Panc1 (cell line): ENCODE measurements around the gene KRTAP22-2. TPM values are rescaled to one million over a fixed set of nuclear protein-coding genes. Genes with fewer than 3 reads are reported as not detected.

Experiments
- ATAC-seq: fragments of 200-7000 bp; cut with Tn5 transposase; 2 replicates; pipeline ENCODE4 v1.9.1; 2020; ENCODE audit warnings: mild to moderate bottlenecking, moderate library complexity
- BruUV-seq: library from RNA; stranded (reverse); fragments of 400-500 nt; replicated peaks from 2 replicates; lab custom pipeline; 2021; lab: Mats Ljungman, UMichigan
- CTCF ChIA-PET: fragments of 300-600 bp; sonication (Branson Sonifier 250); formaldehyde crosslinking; loops from one replicate; lab custom pipeline; 2022; ENCODE audit warnings: antibody characterized with exemption; lab: Charles Lee
- POLR2A ChIA-PET: fragments of 300-600 bp; sonication (Branson Sonifier 250); formaldehyde crosslinking; loops from one replicate; lab custom pipeline; 2022; ENCODE audit warnings: antibody characterized with exemption; lab: Charles Lee
- DNase-seq: peaks from one replicate; pipeline ENCODE4 v3.0.0-alpha.2; 2010; ENCODE audit warnings: low read depth, low spot score
- H3K27ac ChIP-seq: 2 replicates; pipeline ENCODE4 v1.5.1; 2011; ENCODE audit warnings: mild to moderate bottlenecking, low read length, inconsistent platforms
- H3K27me3 ChIP-seq: fragments of 200-500 bp; sonication (Bioruptor generic); 2 replicates; pipeline ENCODE4 v1.6.0; 2014; ENCODE audit warnings: low read length, inconsistent platforms; ENCODE audit not compliant: control insufficient read depth, insufficient read depth
- H3K36me3 ChIP-seq: fragments of 200-500 bp; sonication (Bioruptor generic); 2 replicates; pipeline ENCODE4 v1.5.1; 2014; ENCODE audit warnings: inconsistent platforms, mild to moderate bottlenecking, low read length, moderate library complexity; ENCODE audit not compliant: control insufficient read depth, insufficient read depth
- H3K4me1 ChIP-seq: 2 replicates; pipeline ENCODE4 v1.5.1; 2011; ENCODE audit warnings: inconsistent platforms, mild to moderate bottlenecking, low read length, moderate library complexity; ENCODE audit not compliant: control insufficient read depth, insufficient read depth
- H3K4me3 ChIP-seq, 2 experiments: 2 replicates each; pipeline ENCODE4 v1.5.1; 2011 to 2012; ENCODE audit warnings: low read depth in 2 of 2, low read length in 2 of 2, mild to moderate bottlenecking in 2 of 2, inconsistent platforms in 1 of 2, moderate library complexity in 1 of 2
- H3K9me3 ChIP-seq: fragments of 200-500 bp; sonication (Bioruptor generic); 2 replicates; pipeline ENCODE4 v1.5.1; 2014; ENCODE audit warnings: low read depth, mild to moderate bottlenecking, inconsistent platforms, low read length, moderate library complexity; ENCODE audit not compliant: control insufficient read depth, insufficient read depth
- POLR2AphosphoS5 ChIP-seq: IDR thresholded peaks from 2 replicates; pipeline ENCODE4 v1.6.1; 2012; ENCODE audit warnings: mild to moderate bottlenecking, low read depth, low read length, moderate library complexity
- REST ChIP-seq, 2 experiments: IDR thresholded peaks; 2 replicates each; pipeline ENCODE4 v1.6.1; 2011 to 2012; ENCODE audit warnings: low read depth in 2 of 2, control low read depth in 1 of 2, low read length in 1 of 2, mild to moderate bottlenecking in 1 of 2, moderate library complexity in 1 of 2; ENCODE audit not compliant: insufficient read depth in 1 of 2
- SIN3A ChIP-seq: IDR thresholded peaks from 2 replicates; pipeline ENCODE4 v1.6.1; 2012; ENCODE audit warnings: low read depth, mild to moderate bottlenecking, low read length, moderate library complexity, borderline replicate concordance; ENCODE audit not compliant: insufficient read depth
- TCF7L2 ChIP-seq: IDR thresholded peaks from 2 replicates; pipeline ENCODE4 v1.6.1; 2011; ENCODE audit warnings: mild to moderate bottlenecking, low read depth, low read length, inconsistent platforms
- in situ Hi-C: cut with HindIII; loops from 2 replicates; pipeline ENCODE4 v1.10.0; 2016; ENCODE audit warnings: low sequenced_read_pairs, low pct_unique_long_range_greater_than_20kb
- intact Hi-C: fragments of 100-400 bp; cut with micrococcal nuclease; formaldehyde crosslinking; loops from one replicate; pipeline ENCODE4 v1.10.0; 2022; ENCODE audit not compliant: unreplicated experiment
- total RNA-seq: library from RNA; stranded (reverse); gene quantifications from one replicate; pipeline ENCODE4 v1.2.1, GENCODE V29; 2021; ENCODE audit not compliant: unreplicated experiment
- TF ChIP-seq, protein P1 (sequence below): fragments of 450-650 bp; IDR thresholded peaks from 2 replicates; pipeline ENCODE4 v1.5.1; 2017; ENCODE audit warnings: mild to moderate bottlenecking

KRTAP22-2 gene
- total RNA-seq, 1 experiment from 2014 or later = not detected

- POLR2A ChIA-PET = no interaction called here
- CTCF ChIA-PET = no interaction called here
- H3K4me3 ChIP-seq = no peak overlapping the region
- no peaks in the 10 kb centered on the region for H3K27me3 ChIP-seq
- intact Hi-C loops = no loop called here
- H3K36me3 ChIP-seq = no peaks in the 10 kb centered on the region
- H3K27ac ChIP-seq = no peak overlapping the region
- in situ Hi-C loops = no loop called here
- TF ChIP-seq SIN3A = no peak
- TF ChIP-seq TCF7L2 = no peak
- TF ChIP-seq, protein P1, sequence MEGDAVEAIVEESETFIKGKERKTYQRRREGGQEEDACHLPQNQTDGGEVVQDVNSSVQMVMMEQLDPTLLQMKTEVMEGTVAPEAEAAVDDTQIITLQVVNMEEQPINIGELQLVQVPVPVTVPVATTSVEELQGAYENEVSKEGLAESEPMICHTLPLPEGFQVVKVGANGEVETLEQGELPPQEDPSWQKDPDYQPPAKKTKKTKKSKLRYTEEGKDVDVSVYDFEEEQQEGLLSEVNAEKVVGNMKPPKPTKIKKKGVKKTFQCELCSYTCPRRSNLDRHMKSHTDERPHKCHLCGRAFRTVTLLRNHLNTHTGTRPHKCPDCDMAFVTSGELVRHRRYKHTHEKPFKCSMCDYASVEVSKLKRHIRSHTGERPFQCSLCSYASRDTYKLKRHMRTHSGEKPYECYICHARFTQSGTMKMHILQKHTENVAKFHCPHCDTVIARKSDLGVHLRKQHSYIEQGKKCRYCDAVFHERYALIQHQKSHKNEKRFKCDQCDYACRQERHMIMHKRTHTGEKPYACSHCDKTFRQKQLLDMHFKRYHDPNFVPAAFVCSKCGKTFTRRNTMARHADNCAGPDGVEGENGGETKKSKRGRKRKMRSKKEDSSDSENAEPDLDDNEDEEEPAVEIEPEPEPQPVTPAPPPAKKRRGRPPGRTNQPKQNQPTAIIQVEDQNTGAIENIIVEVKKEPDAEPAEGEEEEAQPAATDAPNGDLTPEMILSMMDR = no peak
- TF ChIP-seq POLR2AphosphoS5 = no peak
- H3K9me3 ChIP-seq = no peaks in the 10 kb centered on the region
- ATAC-seq (no peak), DNase-seq (no peak)
- H3K4me1 ChIP-seq = no peaks in the 10 kb centered on the region
- no TSS peak for BruUV-seq
These were observed 37.9 kb upstream of the KRTAP22-2 start for GRCh38 chr21:30628109-30628508.

DNA sequence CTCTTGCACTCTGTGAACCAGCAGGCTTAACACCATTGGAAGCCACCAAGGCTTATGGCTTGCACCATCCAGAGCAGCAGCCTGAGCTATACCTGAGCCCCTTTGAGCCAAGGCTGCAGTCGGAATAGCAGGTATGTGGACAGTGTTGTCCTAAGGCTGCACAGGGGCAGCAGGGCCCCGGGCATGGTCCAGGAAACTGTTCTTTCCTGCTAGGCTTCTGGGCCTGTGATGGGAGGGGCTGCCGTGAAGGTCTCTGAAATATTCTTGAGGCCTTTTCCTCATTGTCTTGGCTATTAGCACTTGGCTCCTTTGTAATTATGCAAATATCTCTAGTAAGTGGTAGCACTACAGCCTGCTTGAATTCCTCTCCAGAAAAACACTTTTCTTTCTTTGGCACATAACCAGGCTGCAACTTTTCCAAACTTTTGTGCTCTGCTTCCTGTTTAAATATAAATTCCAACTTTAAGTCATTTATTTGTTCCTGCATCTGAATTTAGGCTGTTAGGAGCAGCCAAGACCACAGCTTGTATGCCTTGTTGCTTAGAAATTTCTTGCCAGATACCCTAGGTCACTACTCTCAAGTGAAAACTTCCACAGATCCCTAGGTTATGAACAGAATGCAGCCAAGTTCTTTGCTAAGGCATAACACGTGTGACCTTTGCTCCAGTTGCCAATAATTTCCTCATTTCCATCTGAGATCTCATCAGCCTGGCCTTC lies 35.4 kb upstream of the KRTAP22-2 start:
- Histone ChIP-seq H3K36me3 (no peaks in the 10 kb centered on the region), H3K9me3 (no peaks in the 10 kb centered on the region), H3K27me3 (no peaks in the 10 kb centered on the region), H3K27ac (no peak overlapping the region), H3K4me1 (no peaks in the 10 kb centered on the region), H3K4me3 (no peak overlapping the region)
- POLR2A ChIA-PET = no interaction called here
- in situ Hi-C loops (no loop called here), intact Hi-C loops (no loop called here)
- ATAC-seq (no peak), DNase-seq (no peak)
- CTCF ChIA-PET = no interaction called here
- TF ChIP-seq, protein P1 = no peak
- TF ChIP-seq SIN3A = no peak
- TF ChIP-seq POLR2AphosphoS5 = no peak
- no peak for TF ChIP-seq TCF7L2
- TF ChIP-seq REST (IDR thresholded peaks at IDR 0.05; ENCODE audit: insufficient read depth in 1 of 2, low read depth in 2 of 2, low read length in 1 of 2) = no peak
- BruUV-seq = no TSS peak
